Kidney (tissue), 14 donors: ENCODE data around the gene APOE. TPM values are rescaled to one million over a fixed set of nuclear protein-coding genes. Genes with fewer than 3 reads are reported as not detected.

Experiments used
- DNase-seq, 5 donors: peaks; one replicate each; pipeline ENCODE4 v3.0.0-alpha.2; 2013 to 2020
- FAIRE-seq: peaks from 2 replicates; lab custom pipeline; 2012; peaks lifted over from hg19 to GRCh38; lab: Jason Lieb, UNC
- H3K27ac ChIP-seq, 2 donors: one replicate each; pipeline ENCODE4 v1.7.0; 2013; ENCODE audit warnings: low read depth in 2 of 2, low read length in 2 of 2, inconsistent platforms in 1 of 2
- H3K27me3 ChIP-seq: one replicate; pipeline ENCODE4 v1.7.1; 2013; ENCODE audit warnings: low read length, inconsistent platforms; ENCODE audit not compliant: control insufficient read depth, insufficient read depth
- H3K36me3 ChIP-seq, 3 donors: one replicate each; pipeline versions ENCODE4 v1.7.0 to v1.7.1; 2013; ENCODE audit warnings: low read length in 3 of 3, control low read depth in 1 of 3, inconsistent platforms in 1 of 3; ENCODE audit not compliant: insufficient read depth in 3 of 3, control insufficient read depth in 2 of 3
- H3K4me1 ChIP-seq, 3 donors: one replicate each; pipeline versions ENCODE4 v1.7.0 to v1.7.1; 2013; ENCODE audit warnings: low read length in 3 of 3, inconsistent platforms in 1 of 3, low read depth in 1 of 3; ENCODE audit not compliant: control insufficient read depth in 2 of 3, insufficient read depth in 2 of 3
- H3K4me3 ChIP-seq, 3 donors: one replicate each; pipeline versions ENCODE4 v1.7.0 to v1.8.1; 2013; ENCODE audit warnings: low read length in 3 of 3, control low read depth in 1 of 3, inconsistent platforms in 1 of 3
- H3K9ac ChIP-seq, 3 donors: one replicate each; pipeline versions ENCODE4 v1.7.0 to v1.7.1; 2013; ENCODE audit warnings: low read length in 3 of 3, control low read depth in 1 of 3, inconsistent platforms in 1 of 3
- H3K9me3 ChIP-seq, 3 donors: one replicate each; pipeline versions ENCODE4 v1.7.0 to v1.7.1; 2013; ENCODE audit warnings: low read length in 3 of 3, control low read depth in 1 of 3, inconsistent platforms in 1 of 3; ENCODE audit not compliant: control insufficient read depth in 2 of 3, insufficient read depth in 1 of 3
- intact Hi-C: fragments of 100-400 bp; cut with DNase I; formaldehyde crosslinking; loops from one replicate; pipeline ENCODE4 v1.11.1; 2022
- polyA plus RNA-seq: library from polyadenylated mRNA; stranded (reverse); fragments of 350-450 nt; fragmentation: Illumina TruSeq; extraction: RNeasy Lipid Tissue Mini Kit (QIAGEN cat#74804); gene quantifications from one replicate; pipeline ENCODE4 v1.2.3, GENCODE V29; 2014; ENCODE audit warnings: low read depth, low replicate concordance; ENCODE audit not compliant: insufficient read depth
- total RNA-seq: library from RNA; stranded (reverse); fragmentation: NEBNext Ultra II Directional; extraction: Animal tissue kit (Norgen Biotek cat#: 25700); gene quantifications from one replicate; pipeline ENCODE4 v1.2.1, GENCODE V29; 2021
- TF ChIP-seq, protein P1 (sequence below): IDR thresholded peaks from 3 replicates; pipeline ENCODE4 v1.5.1; 2012; ENCODE audit warnings: mild to moderate bottlenecking, moderate library complexity, borderline replicate concordance; ENCODE audit not compliant: insufficient read depth; ENCODE audit errors: extremely low read depth
- donor health status: control.
- donor health status: control.
- donor health status: control.
- donor health status: control.
- donor health status: control.
- donor health status: DM: yes; HTN: yes; CAD: no.
- donor health status: Normal renal cell carcinoma (clear cell type).

The APOE gene
- total and polyA plus RNA-seq, 2 donors from 2014 or later, result 122 to 2,837 TPM

GRCh38 chr19:44903216-44903601 lies 2.4 kb upstream of the APOE start:
- FAIRE-seq (no peak), DNase-seq (peak in 1 of 5 donors; percentile 63)
- TF ChIP-seq, protein P1, sequence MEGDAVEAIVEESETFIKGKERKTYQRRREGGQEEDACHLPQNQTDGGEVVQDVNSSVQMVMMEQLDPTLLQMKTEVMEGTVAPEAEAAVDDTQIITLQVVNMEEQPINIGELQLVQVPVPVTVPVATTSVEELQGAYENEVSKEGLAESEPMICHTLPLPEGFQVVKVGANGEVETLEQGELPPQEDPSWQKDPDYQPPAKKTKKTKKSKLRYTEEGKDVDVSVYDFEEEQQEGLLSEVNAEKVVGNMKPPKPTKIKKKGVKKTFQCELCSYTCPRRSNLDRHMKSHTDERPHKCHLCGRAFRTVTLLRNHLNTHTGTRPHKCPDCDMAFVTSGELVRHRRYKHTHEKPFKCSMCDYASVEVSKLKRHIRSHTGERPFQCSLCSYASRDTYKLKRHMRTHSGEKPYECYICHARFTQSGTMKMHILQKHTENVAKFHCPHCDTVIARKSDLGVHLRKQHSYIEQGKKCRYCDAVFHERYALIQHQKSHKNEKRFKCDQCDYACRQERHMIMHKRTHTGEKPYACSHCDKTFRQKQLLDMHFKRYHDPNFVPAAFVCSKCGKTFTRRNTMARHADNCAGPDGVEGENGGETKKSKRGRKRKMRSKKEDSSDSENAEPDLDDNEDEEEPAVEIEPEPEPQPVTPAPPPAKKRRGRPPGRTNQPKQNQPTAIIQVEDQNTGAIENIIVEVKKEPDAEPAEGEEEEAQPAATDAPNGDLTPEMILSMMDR, result no peak
- Histone ChIP-seq H3K36me3 (peaks cover 0 to 10% (median 3%) of the 10 kb centered on the region in 3 donors), H3K9me3 (no peaks in the 10 kb centered on the region), H3K27ac (no peak overlapping the region), H3K4me3 (no peak overlapping the region), H3K4me1 (peaks cover 0 to 4% (median 0%) of the 10 kb centered on the region in 3 donors), H3K9ac (no peak overlapping the region), H3K27me3 (no peaks in the 10 kb centered on the region)
- intact Hi-C loops, result no loop called here

GRCh38 chr19:44903602-44904425 lies 1.8 kb upstream of the APOE start:
- H3K9ac ChIP-seq, result no peak overlapping the region
- H3K9me3 ChIP-seq, result no peaks in the 10 kb centered on the region
- peaks cover 0 to 4% (median 0%) of the 10 kb centered on the region in 3 donors for H3K4me1 ChIP-seq
- H3K4me3 ChIP-seq, result peak overlapping the region in 1 of 3 donors; percentile 86
- peak; percentile 77 to 87 (median 83) for DNase-seq
- no peaks in the 10 kb centered on the region for H3K27me3 ChIP-seq
- peak overlapping the region; percentile 18 to 61 for H3K27ac ChIP-seq
- intact Hi-C loops, result no loop called here
- peaks cover 0 to 10% (median 3%) of the 10 kb centered on the region in 3 donors for H3K36me3 ChIP-seq
- TF ChIP-seq, protein P1, result peak; percentile 96
- no peak for FAIRE-seq

- H3K9ac ChIP-seq, result no peak overlapping the region
- DNase-seq (no peak), FAIRE-seq (no peak)
- H3K4me1 ChIP-seq, result peaks cover 0 to 4% (median 0%) of the 10 kb centered on the region in 3 donors
- no peaks in the 10 kb centered on the region for H3K27me3 ChIP-seq
- intact Hi-C loops, result no loop called here
- H3K27ac ChIP-seq, result peak overlapping the region; percentile 25 to 61
- H3K9me3 ChIP-seq, result no peaks in the 10 kb centered on the region
- H3K4me3 ChIP-seq, result peak overlapping the region in 2 of 3 donors; percentile 29 to 86
- TF ChIP-seq, protein P1, result no peak
- H3K36me3 ChIP-seq, result peaks cover 0 to 10% (median 3%) of the 10 kb centered on the region in 3 donors
Observed at GRCh38 chr19:44904426-44904994, 1.1 kb upstream of the APOE start.
